ENCODE results near the gene HJURP. TPM values are rescaled to one million over a fixed set of nuclear protein-coding genes. Genes with fewer than 3 reads are reported as not detected.
A peak's percentile ranks its signal among the peaks of the same experiment; 100 is the strongest.

The HJURP gene
- polyA plus RNA-seq, 1 of the 3 experiments (the other 2 are of a cell fraction), result 13.2 TPM

DNA sequence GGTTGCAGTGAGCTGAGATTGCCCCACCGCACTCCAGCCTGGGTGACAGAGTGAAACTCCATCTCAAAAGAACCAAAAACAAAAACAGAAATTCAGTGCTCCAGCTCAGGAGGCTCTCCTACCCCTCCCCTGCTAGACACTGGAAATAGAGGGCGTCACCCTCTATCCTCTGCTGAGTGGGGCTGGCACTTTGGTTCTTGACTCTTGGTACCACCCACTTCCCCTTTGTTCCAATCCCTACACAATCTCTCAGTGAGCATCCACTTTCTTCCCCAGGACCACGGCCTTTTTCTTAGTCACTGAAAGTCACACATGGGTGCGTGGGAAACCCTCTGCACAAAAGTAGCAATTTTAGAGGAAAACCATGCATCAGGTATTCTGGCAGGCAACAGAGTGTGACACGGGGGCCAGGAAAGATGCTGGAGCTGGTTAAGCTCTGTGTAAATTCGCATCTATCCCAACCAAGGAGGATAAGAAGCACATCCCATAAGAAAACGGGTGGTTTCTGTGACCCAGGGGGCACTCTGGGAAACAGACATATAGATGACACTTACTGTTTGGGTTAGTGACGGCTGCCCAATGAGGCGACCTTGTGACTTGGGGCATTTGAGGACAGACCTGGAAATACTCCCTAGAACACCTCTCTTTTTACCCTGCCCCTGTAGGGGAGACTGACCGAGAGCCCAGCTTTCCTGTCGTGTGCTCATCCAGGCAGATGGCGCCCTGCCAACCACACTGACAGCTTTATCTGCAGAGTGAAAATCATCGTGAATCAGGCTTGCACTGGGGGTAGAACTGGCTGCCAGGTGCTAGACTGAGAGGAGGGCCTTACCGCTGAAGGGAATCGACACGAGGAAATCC, 7.7 kb downstream of the HJURP start:
- Histone ChIP-seq H3K27me3 (ENCODE audit: insufficient read depth) (no peaks in the 10 kb centered on the region), H3K4me2 (no peak overlapping the region), H3K36me3 (replicated peaks in 1 of 2; ENCODE audit: control insufficient read depth in 1 of 2, insufficient read depth in 2 of 2, low read length in 1 of 2) (peaks cover 43 to 57% of the 10 kb centered on the region in 2 experiments), H3K9me2 (no peaks in the 10 kb centered on the region), H3K4me3 (ENCODE audit: low read depth in 2 of 2, low read length in 1 of 2) (no peak overlapping the region), H2AFZ (ENCODE audit: low read depth) (no peak overlapping the region), H3K27ac (ENCODE audit: low read depth in 2 of 2, low read length in 1 of 2) (no peak overlapping the region), H4K20me1 (ENCODE audit: insufficient read depth) (peaks cover 31% of the 10 kb centered on the region; the same call in 1 of the 2 replicates), H3K4me1 (ENCODE audit: control insufficient read depth in 1 of 2, insufficient read depth in 2 of 2, low read depth in 1 of 2, low read length in 1 of 2) (peaks cover under 1 to 10% of the 10 kb centered on the region in 2 experiments; a peak in 2 of 4 replicates), H3K9ac (no peak overlapping the region), H3F3A (replicated peaks; ENCODE audit: insufficient read depth) (peaks cover under 1% of the 10 kb centered on the region), H3K9me3 (no peaks in the 10 kb centered on the region), H3K79me2 (ENCODE audit: insufficient read depth) (peaks cover 99% of the 10 kb centered on the region)
- CTCF ChIA-PET, result interaction anchor here (1.0 to 1.1 kb wide), 2 partner anchors 9 to 14 kb away, joined by 3 read pairs; no protein-coding TSS in a partner anchor
- TF ChIP-seq NFIC (IDR thresholded peaks at IDR 0.05; ENCODE audit: borderline replicate concordance), result peak; percentile 23; the same call in 1 of the 2 replicates
- no peak for TF ChIP-seq FOXM1 (IDR thresholded peaks at IDR 0.05; ENCODE audit: low read depth)
- POLR2A ChIA-PET, result no interaction called here
- peak; percentile 48 for DNase-seq
- WGBS (ENCODE audit: low lambda C conversion rate), result 90% methylated on average over 15 of the region's 16 CpGs

DNA sequence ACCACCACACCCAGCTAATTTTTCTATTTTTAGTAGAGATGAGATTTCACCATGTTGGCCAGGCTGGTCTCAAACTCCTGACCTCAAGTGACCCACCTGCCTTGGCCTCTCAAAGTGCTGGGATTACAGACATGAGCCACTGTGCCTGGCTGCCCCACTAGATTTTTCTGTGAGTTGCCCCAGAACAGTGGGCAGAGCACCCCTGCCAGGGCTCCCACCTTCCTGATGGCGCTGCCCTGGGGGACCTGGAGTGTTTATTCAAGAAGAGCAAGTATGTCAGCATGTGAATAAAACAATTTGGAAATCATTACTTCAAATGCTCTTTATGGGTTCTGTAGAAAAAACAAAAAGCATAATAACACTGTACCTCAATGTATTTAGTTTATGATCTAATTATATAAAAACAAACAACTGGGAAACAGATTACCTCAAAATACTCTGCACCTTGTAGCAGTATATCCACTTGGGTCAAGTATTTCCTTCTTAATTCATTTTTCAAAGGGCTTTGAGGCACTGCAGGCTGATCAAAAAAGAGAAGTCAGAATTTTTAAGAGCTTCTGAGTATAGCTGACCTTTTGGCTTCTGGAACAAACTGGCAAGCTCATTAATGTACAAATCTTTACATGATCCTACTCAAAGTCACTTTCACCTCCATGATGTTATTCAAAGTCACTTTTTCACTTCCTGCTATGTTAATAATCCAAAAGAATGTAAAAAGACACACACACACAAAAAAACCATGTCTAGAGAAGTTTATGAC, 8.9 kb downstream of the HJURP start:
- Histone ChIP-seq H2AFZ (ENCODE audit: low read depth) (no peak overlapping the region), H3K4me3 (ENCODE audit: low read depth in 2 of 2, low read length in 1 of 2) (no peak overlapping the region), H3K27ac (ENCODE audit: low read depth in 2 of 2, low read length in 1 of 2) (no peak overlapping the region), H3K9me3 (no peaks in the 10 kb centered on the region), H3F3A (replicated peaks; ENCODE audit: insufficient read depth) (peaks cover 1% of the 10 kb centered on the region), H3K9ac (no peak overlapping the region), H3K9me2 (no peaks in the 10 kb centered on the region), H3K4me1 (ENCODE audit: control insufficient read depth in 1 of 2, insufficient read depth in 2 of 2, low read depth in 1 of 2, low read length in 1 of 2) (peaks cover 0 to 10% of the 10 kb centered on the region in 2 experiments; a peak in 1 of 4 replicates), H3K4me2 (no peak overlapping the region), H3K79me2 (ENCODE audit: insufficient read depth) (peaks cover 99% of the 10 kb centered on the region), H4K20me1 (ENCODE audit: insufficient read depth) (peaks cover 31% of the 10 kb centered on the region; the same call in 1 of the 2 replicates), H3K27me3 (ENCODE audit: insufficient read depth) (no peaks in the 10 kb centered on the region), H3K36me3 (replicated peaks in 1 of 2; ENCODE audit: control insufficient read depth in 1 of 2, insufficient read depth in 2 of 2, low read length in 1 of 2) (peaks cover 48 to 62% of the 10 kb centered on the region in 2 experiments)
- CTCF ChIA-PET, result interaction anchor here (1.1 kb wide), 1 partner anchor 13 kb away, joined by 3 read pairs; no protein-coding TSS in a partner anchor
- WGBS (ENCODE audit: low lambda C conversion rate), result 100% methylated on average over 1 of the region's 1 CpG
- no peak for DNase-seq
- POLR2A ChIA-PET, result no interaction called here
- TF ChIP-seq TCF12 (IDR thresholded peaks at IDR 0.05) (no peak), MEF2A (IDR thresholded peaks at IDR 0.05; ENCODE audit: borderline replicate concordance, low read depth) (no peak)

DNA sequence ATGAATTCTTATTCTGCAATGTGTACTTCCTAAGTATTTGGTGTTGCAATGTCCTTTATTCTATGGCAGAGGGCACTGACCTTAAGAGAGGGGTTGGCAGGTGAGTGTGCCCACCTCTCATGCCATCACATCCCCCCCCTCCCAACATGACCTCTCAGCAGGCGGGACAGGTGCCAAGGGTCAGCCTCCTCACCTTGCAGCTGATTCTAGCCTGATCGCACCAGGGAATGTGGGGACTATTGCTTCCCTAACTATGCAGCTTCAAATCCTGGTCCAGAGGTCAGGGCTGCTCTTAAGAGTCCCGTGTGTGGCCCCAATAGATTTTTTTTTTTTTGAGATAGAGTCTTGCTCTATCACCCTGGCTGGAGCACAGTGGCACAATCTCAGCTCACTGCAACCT, 9.5 kb downstream of the HJURP start:
- H3K4me2 ChIP-seq, result no peak overlapping the region
- no peak overlapping the region for H3K4me3 ChIP-seq (ENCODE audit: low read depth in 2 of 2, low read length in 1 of 2)
- peaks cover 52 to 61% of the 10 kb centered on the region in 2 experiments for H3K36me3 ChIP-seq (replicated peaks in 1 of 2; ENCODE audit: control insufficient read depth in 1 of 2, insufficient read depth in 2 of 2, low read length in 1 of 2)
- peaks cover 32% of the 10 kb centered on the region; the same call in 1 of the 2 replicates for H4K20me1 ChIP-seq (ENCODE audit: insufficient read depth)
- H2AFZ ChIP-seq (ENCODE audit: low read depth), result no peak overlapping the region
- H3K79me2 ChIP-seq (ENCODE audit: insufficient read depth), result peaks cover 99% of the 10 kb centered on the region
- peaks cover 0 to 10% of the 10 kb centered on the region in 2 experiments; a peak in 1 of 4 replicates for H3K4me1 ChIP-seq (ENCODE audit: control insufficient read depth in 1 of 2, insufficient read depth in 2 of 2, low read depth in 1 of 2, low read length in 1 of 2)
- no peak overlapping the region for H3K9ac ChIP-seq
- POLR2A ChIA-PET, result no interaction called here
- no peaks in the 10 kb centered on the region for H3K27me3 ChIP-seq (ENCODE audit: insufficient read depth)
- H3K9me2 ChIP-seq, result no peaks in the 10 kb centered on the region
- no peak for TF ChIP-seq SMC3 (IDR thresholded peaks at IDR 0.05; ENCODE audit: low read depth, low read length)
- 88% methylated on average over 2 of the region's 3 CpGs for WGBS (ENCODE audit: low lambda C conversion rate)
- H3K9me3 ChIP-seq, result no peaks in the 10 kb centered on the region
- DNase-seq, result no peak
- CTCF ChIA-PET, result no interaction called here
- H3F3A ChIP-seq (replicated peaks; ENCODE audit: insufficient read depth), result peaks cover 3% of the 10 kb centered on the region
- H3K27ac ChIP-seq (ENCODE audit: low read depth in 2 of 2, low read length in 1 of 2), result no peak overlapping the region

Measured in SK-N-SH (cell line).